ENCODE data around the gene TDRD12.

- TF ChIP-seq EZH2 (IDR thresholded peaks at IDR 0.05; ENCODE audit: borderline replicate concordance, low read depth, low read length, severe bottlenecking) (no peak), CTCF (IDR thresholded peaks at IDR 0.05; ENCODE audit: extremely low read depth in 1 of 2, insufficient read depth in 1 of 2, low read depth in 1 of 2, low read length in 2 of 2) (no peak), POLR2A (IDR thresholded peaks at IDR 0.05; ENCODE audit: low read depth, low read length) (no peak), MYC (IDR thresholded peaks at IDR 0.05; ENCODE audit: low read depth, low read length) (no peak), POLR2AphosphoS5 (IDR thresholded peaks at IDR 0.05; ENCODE audit: insufficient read depth, low read depth, low read length) (no peak), GATA2 (IDR thresholded peaks at IDR 0.05; ENCODE audit: insufficient read depth, insufficient read length, low read depth, low read length) (no peak), MAX (IDR thresholded peaks at IDR 0.05; ENCODE audit: insufficient read depth, insufficient read length) (no peak)
Measured at GRCh38 chr19:32702010-32702409, 17.6 kb upstream of the TDRD12 start.
